Midbrain (tissue), 1 donor: ENCODE data around the gene TUBA1B.

Source experiments
- DNase-seq: peaks from one replicate; lab custom pipeline; 2025; lab: John Stamatoyannopoulos, UW

The TUBA1B gene

DNA sequence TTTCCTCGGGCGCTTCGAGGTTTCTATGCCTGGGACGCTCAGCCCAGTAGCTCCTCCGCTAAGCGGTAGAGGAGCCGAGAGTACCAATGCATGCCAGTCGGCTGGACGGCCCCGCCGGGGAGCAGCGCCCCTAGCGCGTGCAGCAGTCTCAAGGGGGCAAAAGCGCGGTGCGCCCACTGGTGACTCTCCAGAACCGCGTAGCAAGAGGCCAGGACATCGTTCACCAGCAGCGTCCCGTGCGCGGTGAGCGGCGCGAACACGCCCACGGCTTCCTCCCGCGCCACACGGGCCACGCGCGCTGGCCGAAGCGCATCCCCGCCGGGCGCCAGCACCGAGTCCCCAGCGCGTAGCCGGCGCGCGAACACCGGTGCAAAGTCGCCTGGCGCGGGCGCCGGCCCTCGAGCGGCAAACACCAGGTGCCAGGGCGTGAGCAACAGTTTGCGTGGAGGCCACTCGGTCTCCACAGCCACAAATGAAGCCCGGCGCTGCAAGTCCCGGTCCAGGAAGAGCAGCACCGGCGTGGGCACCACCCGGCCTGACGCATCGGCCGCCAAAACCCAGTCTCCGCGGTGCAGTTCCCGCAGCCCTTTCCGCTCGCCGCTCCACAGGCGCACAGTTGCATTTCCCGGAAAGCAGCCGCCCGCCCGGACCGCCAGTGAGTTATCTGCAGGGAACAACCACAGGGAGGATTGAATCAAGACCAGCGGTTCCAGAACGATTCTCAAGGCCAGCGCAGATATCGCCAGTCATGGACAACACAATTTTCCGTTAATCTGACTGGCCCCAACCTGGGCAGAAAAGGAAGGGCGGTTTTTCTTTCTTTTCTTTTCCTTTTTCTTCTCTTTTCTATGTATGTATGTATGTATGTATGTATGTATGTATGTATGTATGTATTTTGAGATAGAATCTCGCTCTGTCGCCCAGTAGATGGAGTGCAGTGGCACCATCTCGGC, 41.1 kb downstream of the TUBA1B start:
- no peak for DNase-seq

DNA sequence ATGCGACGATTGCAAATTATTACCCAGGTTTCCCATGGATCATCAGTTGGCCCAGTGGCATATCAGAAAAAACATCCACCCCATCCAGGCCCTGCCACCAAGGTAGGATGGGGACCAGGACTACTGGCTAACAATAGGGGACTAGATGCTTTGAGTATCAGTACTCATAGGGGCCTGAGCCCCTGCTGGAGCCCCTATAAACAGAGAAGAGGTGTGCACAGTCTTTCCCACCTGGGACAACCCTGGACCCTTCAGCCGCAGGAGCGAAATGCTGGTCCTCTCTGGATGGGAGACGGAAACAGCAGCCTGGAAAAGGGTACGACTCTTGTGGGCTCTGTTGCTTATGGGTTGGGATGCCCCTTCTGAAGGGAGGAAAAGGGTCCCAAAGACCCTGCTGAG, 42.3 kb downstream of the TUBA1B start:
- DNase-seq = no peak

DNA sequence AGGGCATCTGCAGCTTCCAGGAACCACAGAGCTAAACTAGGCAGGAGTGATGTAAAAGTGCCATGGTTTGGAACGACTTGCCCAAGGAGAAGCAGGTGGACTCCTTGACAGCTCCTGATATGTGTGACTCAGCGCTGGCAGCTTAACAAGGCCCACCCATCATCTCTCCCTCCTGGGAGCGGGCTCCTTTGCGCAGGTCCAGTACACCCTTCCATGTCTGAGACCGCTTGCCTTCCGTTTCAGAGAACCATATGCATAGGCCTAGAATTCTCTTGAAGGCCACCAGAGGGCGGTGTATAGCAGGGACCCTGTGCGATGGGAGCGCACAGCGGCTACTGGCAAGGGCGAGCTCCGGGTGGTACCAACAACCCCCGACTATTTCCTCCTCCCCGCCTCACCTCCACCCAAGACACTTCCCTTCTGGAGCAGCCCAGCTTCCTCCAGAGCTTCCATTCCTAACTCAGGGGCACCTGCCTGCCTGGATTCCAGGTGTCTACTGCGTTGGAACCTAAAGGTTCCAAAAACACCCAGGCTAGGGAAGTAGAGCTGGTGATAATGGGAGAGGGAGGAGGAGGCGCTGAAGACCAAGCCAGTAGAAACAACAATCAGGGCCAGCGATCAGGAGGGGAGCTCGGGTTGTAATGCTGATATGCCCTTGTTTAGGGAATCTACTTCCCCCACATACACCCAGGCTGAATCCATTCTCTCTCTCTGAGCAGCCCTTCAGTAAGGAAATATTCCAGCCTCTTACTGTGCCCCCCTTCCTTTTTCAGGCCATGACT, 42.9 kb downstream of the TUBA1B start:
- peak; percentile 87 for DNase-seq

DNA sequence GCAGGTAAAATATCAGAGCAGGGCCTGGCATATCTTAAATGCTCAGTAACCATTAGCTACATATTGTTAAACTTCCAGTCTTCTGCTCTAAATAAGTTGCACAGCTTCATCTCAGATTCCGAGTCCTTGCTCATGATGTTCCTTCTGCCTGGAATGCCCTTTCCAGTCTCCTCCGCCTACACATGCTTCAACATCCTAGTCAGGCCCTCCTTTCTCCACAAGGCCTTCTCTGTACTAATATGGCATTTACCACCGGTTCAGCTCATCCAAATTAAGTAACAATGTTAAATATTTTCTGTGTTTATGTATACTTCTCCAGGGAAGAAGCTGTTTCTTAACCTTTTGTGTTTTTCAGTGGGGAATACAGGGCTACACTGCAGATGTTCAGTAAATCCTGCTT, 45.1 kb downstream of the TUBA1B start:
- DNase-seq = no peak

DNA sequence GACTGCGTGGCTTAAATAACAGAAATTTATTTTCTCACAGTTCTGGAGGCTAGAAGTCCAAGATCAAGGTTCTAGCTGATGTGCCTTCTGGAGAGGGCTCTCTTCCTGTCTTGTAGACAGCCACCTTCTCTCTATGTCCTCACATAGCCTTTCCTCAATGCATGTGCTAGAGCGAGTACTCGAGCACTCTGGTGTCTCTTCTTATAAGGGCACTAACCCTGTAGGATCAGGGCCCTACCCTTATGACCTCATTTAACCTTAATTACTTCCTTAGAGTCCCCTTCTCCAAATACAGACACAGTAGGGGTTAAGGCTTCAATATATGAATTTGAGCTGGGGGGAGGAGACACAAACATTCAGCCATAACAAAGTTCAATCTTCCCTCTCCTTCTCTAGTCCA, 46.8 kb downstream of the TUBA1B start:
- no peak for DNase-seq

DNA sequence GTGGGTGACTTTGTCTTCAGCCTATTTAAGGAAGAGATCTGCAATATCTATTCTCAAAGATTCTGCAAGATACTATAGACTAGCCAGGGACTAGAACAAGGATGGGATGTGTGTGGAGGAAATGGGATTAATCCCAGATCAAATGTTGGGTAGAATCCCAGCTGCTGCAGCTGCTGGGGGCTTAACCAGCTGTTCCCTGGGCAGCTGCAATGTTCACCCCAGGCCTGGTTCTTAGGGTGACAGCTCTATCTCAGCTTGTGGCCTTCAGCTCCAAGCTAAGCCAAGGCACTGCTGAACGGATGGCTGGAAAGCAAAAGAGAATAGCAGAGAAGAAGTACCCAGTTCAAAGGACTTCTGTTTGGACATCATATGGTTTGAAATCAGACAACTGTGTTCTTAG, 51.4 kb downstream of the TUBA1B start:
- DNase-seq = no peak
